HG03520 (cell line): Measurements from ENCODE around the gene CUX1.
A peak's percentile ranks its signal among the peaks of the same experiment; 100 is the strongest.
"Not testable (repeated sequence)": the region's sequence is repeated elsewhere in the genome, so short reads cannot be mapped to it uniquely, and the experiment has no call there.

Source experiments
- ATAC-seq: cut with Tn5 transposase; IDR thresholded peaks from one replicate; pipeline ENCODE4 v1.9.1; 2021; ENCODE audit warnings: mild to moderate bottlenecking, moderate library complexity; ENCODE audit not compliant: unreplicated experiment

CUX1 gene

DNA sequence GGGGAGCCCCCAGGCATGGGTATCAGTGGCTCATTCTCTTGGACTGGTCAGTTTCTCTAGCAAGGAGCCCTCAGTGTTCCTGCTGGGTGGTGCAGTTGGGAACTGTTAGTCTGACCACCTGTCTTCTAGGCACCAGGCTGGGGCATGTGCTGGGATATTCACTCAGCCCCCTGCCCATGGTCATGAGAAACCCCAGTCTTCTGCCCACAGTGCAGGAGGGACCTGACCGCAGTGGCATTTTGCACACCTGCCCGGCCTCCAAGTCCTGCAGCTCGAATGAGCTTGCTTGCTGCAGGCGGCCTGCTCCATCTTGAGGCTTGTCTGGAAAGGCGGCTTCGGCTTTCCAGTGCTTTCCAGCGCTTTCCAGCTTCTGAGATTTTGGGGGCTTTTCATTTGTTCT, 36.3 kb downstream of the CUX1 start:
- no peak for ATAC-seq

DNA sequence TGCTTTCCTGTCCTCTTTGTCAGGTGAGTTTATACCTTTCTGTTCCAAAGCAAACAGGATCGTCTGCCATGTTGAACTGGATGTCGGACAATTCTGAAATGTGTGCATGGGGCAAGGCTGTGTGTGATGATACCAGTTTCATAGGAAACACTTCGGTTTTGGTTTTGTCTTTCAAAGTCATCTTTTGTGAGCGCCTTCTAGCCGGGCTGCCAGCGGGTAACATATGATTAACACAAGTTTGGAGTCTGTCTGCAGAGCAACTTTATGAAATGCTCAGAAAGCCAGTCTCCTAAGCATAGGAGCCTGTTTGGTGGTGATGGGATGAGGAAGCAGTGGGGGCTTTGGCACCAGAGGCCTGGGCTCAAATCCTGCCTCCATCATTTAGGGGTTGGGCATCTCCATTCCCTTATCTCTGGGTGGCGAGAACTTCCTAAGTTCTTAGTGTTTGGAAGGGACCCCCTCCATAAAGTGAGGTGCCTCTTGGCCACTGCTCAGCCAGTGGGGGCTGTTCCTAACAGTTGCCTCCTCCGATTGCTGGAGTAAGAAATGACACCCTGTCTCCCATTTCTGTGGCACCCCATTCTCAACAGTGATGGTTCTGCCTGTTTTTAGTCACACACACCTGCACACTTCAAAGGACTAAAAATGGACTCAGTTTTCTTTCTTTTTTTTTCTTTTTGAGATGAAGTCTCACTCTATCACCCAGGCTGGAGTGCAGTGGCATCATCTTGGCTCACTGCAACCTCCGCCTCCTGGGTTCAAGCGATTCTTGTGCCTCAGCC, 36.8 kb downstream of the CUX1 start:
- no peak for ATAC-seq

- peak; percentile 88 for ATAC-seq
Measured at GRCh38 chr7:101856473-101857357, 39.3 kb downstream of the CUX1 start.

DNA sequence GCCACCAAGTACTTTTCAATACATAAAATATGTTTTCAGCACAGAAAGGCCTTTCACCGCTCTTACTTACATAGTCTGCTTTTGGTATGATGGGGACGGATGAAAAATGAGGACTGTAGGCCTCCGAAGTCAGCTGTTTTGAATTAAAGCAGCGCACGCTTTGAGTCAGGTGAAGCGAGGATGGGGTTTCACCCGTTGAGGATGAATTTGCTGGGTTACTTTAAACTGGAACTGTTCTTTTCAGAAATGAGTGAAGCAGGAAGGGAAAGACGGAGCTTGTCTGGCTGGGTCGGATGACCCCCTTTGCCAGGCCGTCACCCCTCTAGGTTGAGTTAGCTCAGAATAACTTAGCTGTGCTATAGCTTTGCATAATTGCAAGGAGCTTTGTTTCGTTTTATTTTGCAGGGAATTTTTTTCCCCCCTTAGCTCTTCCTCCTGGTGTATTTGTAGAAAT, 40.0 kb downstream of the CUX1 start:
- ATAC-seq = no peak

DNA sequence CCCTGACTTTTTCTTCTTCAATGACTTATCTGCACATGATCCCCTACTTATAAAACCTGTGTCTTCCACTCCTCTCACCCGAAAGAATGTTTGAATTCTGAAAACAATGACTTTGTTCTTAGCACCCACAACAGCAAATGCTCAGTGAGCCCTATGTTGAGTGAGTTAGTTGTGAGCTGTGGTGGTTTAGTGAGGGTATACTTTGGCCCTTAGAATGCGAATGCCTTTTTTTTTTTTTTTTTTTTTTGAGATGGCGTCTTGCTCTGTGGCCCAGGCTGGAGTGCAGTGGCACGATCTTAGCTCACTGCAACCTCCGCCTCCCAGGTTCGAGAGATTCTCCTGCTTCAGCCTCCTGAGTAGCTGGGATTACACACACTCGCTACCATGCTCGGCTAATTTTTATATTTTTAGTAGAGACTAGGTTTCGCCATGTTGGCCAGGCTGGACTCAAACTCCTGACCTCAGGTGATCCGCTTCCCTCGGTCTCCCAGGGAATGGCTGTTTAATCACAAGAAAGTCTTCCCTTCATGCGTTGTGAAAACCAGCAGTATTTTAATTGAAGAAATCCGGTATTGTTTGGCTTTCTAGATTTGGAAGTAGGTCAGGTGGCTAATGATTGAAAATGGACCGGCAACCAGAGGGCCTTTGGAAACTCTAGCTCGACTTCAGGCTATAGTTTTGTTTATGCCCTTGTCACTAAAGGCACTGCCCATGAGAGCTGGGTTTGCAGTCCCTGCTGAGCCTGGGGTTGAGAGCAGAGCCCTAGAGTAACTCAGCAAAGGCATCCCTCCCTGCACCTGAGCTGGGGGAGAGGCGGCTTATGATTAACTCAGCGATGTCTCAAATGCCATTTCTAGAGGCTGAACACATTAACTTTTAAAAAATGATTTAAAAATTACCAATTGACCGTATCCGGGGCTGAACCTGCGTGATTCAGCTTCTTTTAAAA, 41.3 kb downstream of the CUX1 start:
- no peak for ATAC-seq

DNA sequence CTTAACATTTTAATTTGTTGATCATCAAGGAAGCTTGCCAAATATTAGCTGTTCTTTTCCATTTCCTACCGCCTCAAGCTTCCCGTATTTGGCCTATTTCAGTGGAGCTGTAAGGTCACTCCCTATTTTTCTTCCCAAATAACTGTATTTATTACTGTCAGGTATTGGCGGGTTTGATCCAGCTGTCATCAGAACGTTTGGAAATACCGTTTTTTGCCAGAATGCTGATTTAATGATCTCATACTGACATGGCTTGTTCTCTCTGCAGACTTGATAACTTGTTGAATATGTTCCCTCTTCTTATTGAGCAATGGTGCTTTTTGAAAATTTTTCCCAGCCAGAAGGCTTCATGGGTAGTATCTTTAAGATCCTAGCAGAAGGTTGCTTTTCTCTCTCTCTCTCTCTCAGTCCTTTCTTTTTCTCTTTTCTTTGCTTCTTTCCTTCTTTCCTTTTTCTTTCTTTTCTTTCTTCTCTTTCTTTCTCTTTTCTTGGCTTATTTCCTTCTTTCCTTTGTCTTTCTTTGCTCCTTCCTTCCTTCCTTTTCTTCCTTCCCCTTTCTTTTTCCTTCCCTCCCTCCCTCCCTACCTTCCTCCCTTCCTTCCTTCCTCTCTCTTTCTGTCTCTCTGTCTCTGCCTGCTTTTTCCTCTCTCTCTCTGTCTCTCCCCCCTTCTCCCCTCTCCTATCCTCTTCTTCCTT, 42.1 kb downstream of the CUX1 start:
- no peak for ATAC-seq

GRCh38 chr7:101860316-101861217, 43.1 kb downstream of the CUX1 start:
- no peak for ATAC-seq

DNA sequence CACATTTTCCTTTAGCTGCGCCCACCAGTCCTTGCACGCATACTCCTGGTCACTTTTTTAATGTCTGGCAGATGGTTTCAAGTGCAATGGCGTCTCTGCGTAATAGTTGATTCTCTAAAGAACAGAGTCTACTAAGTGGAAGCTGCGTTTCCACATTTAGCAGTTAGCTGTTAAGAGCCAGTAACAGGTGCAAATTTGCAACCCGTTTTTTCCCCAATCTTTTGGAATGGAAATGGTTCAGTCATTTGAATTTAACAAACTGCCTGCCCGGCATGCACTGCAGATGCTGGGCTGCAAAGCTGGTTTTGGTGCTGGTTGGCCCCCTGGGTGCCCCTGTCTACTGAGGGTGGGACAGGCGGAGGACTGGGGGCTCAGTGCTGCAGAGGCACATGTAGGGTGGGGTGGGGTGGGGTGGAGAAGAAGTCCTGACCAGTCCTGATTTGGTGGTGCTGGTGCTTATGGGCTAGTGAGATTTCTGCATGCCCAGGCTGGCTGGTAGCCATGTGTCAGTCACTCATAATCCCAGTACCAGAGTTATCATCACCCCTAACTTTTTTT, 43.9 kb downstream of the CUX1 start:
- ATAC-seq = no peak

- no peak for ATAC-seq
Measured at GRCh38 chr7:101862280-101863220, 45.1 kb downstream of the CUX1 start.

GRCh38 chr7:101863598-101863997, 46.2 kb downstream of the CUX1 start:
- no peak for ATAC-seq

DNA sequence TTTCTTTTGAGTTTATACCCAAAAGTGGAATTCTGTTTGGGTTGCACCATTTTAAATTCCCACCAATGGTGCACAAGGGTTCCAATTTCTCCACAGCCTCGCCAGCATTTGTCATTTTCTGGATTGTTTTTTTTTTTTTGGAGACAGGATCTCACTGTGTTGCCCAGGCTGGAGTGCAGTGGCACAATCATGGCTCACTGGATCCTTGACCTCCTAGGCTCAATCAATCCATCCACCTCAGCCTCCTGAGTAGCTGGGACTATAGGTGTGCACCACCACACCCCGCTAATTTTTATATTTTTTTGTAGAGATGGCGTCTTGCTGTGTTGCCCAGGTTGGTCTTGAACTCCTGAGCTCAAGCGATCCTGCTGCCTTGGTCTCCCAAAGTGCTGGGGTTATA, 46.6 kb downstream of the CUX1 start:
- ATAC-seq = no peak

GRCh38 chr7:101865031-101865430, 47.6 kb downstream of the CUX1 start:
- ATAC-seq = no peak

DNA sequence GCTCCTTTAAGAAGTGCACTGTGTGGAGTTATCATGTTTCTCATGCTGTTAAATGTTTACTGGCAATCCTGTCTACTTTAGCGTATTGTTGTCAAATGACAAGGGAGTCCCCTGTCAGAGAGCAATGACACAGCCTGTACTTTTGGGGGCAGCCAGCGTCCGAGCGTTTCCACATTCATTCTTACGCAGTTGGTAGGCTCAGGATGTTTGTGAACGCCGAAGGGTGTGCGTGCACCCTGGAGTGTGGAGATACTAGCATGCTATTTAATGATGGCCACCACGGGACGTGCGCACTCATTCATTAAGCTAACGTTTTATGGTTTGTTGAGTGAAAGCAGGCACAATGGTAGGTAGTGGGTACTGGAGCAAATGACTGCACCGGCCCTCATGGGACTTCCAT, 48.0 kb downstream of the CUX1 start:
- ATAC-seq = no peak

GRCh38 chr7:101866328-101866727, 48.9 kb downstream of the CUX1 start:
- ATAC-seq = no peak

DNA sequence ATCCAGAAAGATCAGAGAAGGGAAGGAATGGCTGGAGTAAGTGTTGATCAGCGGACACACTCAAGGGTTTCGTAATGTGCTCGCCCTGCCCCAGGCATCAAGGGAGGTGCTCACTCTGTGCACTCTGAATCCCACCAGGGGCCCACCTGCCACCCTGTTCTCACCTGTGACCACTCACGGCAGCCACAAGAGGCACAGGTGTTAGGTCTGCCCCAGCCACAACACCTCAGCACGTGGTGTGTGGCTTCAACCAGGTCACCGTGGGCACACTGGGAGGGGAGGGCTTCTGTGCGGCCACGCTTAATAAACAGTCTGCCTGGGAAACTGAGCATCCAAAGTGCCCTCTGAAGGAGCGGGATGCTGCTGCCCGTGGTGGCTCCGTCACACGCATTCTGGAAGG, 49.8 kb downstream of the CUX1 start:
- ATAC-seq = no peak

- ATAC-seq = not testable (repeated sequence)
Measured at GRCh38 chr7:101867681-101868080, 50.3 kb downstream of the CUX1 start.

DNA sequence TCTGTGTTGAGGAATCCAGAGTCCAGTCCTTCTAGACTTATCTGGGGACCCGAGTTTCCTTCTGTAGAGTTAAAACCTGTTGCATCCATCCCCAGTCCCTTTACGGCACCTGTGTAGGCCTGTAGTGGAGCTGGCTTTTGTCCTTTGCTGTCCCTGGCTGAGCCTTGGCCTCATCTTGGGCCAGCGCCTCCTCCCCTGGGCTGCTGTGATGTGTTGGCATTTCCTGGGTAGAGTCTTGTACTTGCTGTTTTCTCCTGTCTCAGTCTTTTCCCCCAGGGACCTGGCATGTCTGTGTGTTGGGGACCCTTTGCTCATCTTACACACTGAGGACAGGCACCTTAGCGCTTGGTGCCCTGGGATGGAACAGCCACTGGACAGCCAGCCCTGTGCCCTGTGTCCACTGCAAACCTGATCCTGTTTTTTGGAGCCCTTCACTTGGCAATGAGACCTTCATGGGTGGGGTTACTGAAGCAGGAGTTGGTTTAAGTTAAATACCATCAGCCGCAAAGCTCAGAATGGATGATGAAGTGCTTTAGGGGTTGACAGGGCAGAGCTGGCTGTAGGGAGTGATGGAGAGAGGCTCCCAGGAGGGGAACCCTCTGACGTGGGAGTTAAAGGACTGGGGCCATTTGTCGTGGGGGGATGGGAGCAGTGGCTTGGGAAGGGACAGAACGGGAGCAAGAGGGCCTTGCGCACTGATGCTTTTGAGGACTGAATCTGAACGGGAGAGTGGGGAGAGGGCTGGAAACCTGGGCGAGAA, 50.9 kb downstream of the CUX1 start:
- ATAC-seq = no peak
